ENCODE measurements around the gene SGK1.

DNA sequence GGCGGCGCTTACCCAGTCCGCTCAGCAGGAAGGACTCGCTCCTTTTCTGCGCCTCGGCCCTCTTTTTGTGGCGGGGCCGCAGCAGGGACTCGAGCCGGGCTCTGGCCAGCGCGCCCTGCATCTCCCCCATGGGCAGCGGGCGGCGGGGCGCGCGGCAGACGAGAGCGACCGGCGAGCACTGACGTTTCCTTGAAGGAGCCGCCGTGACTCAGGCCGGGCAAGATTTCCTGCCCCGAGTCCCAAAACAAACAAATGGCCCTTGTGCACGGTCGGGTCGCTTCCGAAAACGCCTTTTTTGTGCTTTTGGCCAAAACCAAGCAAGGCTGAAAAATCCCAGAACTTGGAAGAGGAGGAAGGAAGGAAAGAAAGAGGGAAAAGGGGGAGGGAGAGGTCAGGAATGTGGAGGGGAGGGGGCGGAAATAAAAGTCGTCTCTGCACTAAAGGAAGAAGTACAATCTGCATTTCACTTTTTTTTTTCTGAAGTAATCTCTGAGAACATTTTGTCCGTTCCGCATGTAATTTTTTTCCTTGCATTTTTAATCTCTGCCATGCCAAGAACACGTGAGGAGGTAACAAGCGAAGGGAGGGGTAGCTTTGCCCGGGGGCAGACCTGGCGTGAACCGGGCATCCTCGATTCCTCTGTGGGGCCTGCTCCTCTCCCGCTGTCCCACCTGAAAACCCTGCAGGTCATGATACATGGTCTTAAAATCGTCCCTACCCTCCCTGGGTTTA, 142.2 kb downstream of the SGK1 start:
- TF ChIP-seq CTCF (IDR thresholded peaks at IDR 0.05) (no peak), POLR2A (IDR thresholded peaks at IDR 0.05) (no peak)
